Left kidney (tissue), 2 donors: ENCODE measurements around the gene TAF8. TPM values are rescaled to one million over a fixed set of nuclear protein-coding genes. Genes with fewer than 3 reads are reported as not detected.
"Not testable (repeated sequence)": the region's sequence is repeated elsewhere in the genome, so short reads cannot be mapped to it uniquely, and the experiment has no call there.

Source experiments
- DNase-seq: peaks from one replicate; pipeline ENCODE4 v3.0.0-alpha.2; 2013
- polyA plus RNA-seq: library from polyadenylated mRNA; unstranded; fragments of 120-200 nt; gene quantifications from one replicate; pipeline ENCODE4 v1.2.1, GENCODE V29; 2013; ENCODE audit not compliant: insufficient read length

The TAF8 gene
- polyA plus RNA-seq, 1 donor, result 27.7 TPM

GRCh38 chr6:42026540-42026939 is 23.8 kb upstream of the TAF8 start:
- no peak for DNase-seq

GRCh38 chr6:42028234-42029061 is 21.9 kb upstream of the TAF8 start:
- no peak for DNase-seq

- DNase-seq, result no peak
These were observed 21.1 kb upstream of the TAF8 start for GRCh38 chr6:42029062-42029685.

GRCh38 chr6:42029881-42030280 is 20.4 kb upstream of the TAF8 start:
- DNase-seq, result no peak

- no peak for DNase-seq
These were observed 19.5 kb upstream of the TAF8 start for GRCh38 chr6:42030585-42031506.

- no peak for DNase-seq
These were observed 18.0 kb upstream of the TAF8 start for GRCh38 chr6:42032366-42032765.

GRCh38 chr6:42037669-42038068 is 12.7 kb upstream of the TAF8 start:
- not testable (repeated sequence) for DNase-seq

- DNase-seq, result no peak
These were observed 12.2 kb upstream of the TAF8 start for GRCh38 chr6:42038163-42038562.

- DNase-seq, result no peak
These were observed 11.4 kb upstream of the TAF8 start for GRCh38 chr6:42038811-42039408.

GRCh38 chr6:42040856-42041480 is 9.4 kb upstream of the TAF8 start:
- no peak for DNase-seq

- no peak for DNase-seq
These were observed 8.8 kb upstream of the TAF8 start for GRCh38 chr6:42041481-42042053.

- no peak for DNase-seq
These were observed 8.2 kb upstream of the TAF8 start for GRCh38 chr6:42042108-42042507.

- peak; percentile 91 for DNase-seq
These were observed 6.4 kb upstream of the TAF8 start for GRCh38 chr6:42043787-42044475.

GRCh38 chr6:42045538-42046460 is 4.5 kb upstream of the TAF8 start:
- DNase-seq, result peak; percentile 62

- DNase-seq, result no peak
These were observed 3.7 kb upstream of the TAF8 start for GRCh38 chr6:42046464-42047212.

GRCh38 chr6:42047213-42047590 is 3.1 kb upstream of the TAF8 start:
- DNase-seq, result no peak

GRCh38 chr6:42047790-42048405 is 2.4 kb upstream of the TAF8 start:
- no peak for DNase-seq

GRCh38 chr6:42049116-42049809 is 1.1 kb upstream of the TAF8 start:
- DNase-seq, result no peak
